IPS-18c (cell line): ENCODE data around the gene RRAGA.
"Not testable (repeated sequence)": the region's sequence is repeated elsewhere in the genome, so short reads cannot be mapped to it uniquely, and the experiment has no call there.

Source experiments
- H3K4me3 ChIP-seq: 2 replicates; pipeline ENCODE4 v1.7.0; 2013; ENCODE audit warnings: low read depth, mild to moderate bottlenecking, low read length, moderate library complexity; ENCODE audit not compliant: insufficient read depth
- H3K9me3 ChIP-seq: one replicate; pipeline ENCODE4 v1.6.1; 2013; ENCODE audit warnings: mild to moderate bottlenecking, low read length, moderate library complexity; ENCODE audit not compliant: control insufficient read depth, insufficient read depth

RRAGA gene

DNA sequence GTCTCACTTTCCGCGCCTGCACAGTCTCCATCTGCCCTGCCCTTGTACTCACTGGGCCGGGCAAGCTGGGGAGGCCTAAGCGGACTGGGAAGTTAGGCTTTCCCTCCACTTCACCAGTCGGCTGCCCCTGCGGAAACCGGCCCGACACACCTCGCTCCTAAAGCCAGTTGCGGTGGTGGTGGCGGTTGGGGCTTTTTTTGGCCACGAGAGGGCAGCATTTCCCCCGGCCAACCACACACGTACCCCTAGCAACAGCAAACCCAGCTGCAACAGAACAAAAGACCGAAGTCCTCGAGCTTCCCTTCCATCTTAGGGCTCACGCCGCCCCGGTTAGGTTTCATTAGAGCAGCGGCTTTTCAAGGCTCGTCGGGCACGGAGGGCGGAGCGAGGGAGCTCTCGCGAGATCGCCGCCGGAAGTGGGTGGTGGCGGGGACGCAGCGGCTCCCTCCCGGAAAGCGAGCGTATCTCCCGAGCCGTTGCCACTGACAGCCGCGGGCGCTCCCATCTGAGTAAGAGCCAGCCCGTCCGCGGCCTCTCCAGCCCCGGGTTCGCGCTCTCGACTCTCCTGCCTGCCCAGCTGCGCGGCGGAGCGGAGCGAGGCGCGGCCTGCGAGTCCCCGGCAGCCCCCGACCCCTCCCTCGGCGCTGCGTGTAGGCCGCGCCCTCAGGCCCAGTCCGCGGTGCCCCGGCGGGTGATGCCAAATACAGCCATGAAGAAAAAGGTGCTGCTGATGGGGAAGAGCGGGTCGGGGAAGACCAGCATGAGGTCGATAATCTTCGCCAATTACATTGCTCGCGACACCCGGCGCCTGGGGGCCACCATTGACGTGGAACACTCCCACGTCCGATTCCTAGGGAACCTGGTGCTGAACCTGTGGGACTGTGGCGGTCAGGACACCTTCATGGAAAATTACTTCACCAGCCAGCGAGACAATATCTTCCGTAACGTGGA is at the start of gene RRAGA:
Gene RRAGA (plus strand): TSS at position 462 of the 951 bp plus-strand sequence. CDS start 233 bp downstream, at position 695.
- Histone ChIP-seq H3K9me3 (no peaks in the 10 kb centered on the region), H3K4me3 (peak within 1 kb of the TSS; percentile 81)

DNA sequence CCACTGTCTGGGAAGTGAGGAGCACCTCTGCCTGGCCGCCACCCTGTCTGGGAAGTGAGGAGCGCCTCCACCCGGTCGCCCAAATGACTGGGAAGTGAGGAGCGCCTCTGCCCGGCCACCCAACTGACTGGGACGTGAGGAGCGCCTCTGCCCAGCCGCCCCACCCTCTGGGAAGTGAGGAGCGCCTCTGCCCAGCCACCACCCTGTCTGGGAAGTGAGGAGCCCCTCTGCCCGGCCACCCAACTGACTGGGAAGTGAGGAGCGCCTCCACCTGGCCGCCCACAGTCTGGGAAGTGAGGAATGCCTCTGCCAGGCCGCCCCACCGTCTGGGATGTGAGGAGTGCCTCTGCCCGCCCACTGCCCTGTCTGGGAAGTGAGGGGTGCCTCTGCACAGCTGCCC is 49.1 kb upstream of the RRAGA start:
- H3K9me3 ChIP-seq = peaks cover 4% of the 10 kb centered on the region
- H3K4me3 ChIP-seq = no peak overlapping the region

DNA sequence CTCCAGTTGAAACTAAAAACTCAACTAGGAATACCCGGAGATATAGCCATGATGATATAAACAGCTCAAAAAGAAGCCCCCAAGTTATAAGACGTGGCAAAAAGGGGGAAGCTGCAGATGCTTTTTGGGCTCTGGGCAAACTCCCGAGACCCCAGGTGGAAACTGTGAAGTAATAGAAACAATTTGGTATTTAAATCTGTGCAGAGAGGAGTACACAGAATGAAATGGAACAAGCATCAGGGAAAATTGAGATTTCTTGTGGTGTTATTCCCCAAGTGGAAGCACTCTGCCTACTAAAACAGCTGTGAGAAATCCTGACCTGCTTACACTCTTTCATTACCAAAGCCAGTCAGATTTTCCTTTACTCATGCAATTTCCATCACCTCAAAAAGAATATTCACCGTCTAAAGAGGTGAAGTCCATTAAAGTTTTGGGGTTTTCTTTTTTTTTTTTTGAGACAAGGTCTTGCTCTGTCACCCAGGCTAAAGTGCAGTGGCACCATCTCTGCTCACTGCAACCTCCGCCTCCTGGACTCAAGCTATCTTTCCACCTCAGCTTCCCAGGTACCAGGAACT is 39.7 kb upstream of the RRAGA start:
- Histone ChIP-seq H3K4me3 (no peak overlapping the region), H3K9me3 (no peaks in the 10 kb centered on the region)

DNA sequence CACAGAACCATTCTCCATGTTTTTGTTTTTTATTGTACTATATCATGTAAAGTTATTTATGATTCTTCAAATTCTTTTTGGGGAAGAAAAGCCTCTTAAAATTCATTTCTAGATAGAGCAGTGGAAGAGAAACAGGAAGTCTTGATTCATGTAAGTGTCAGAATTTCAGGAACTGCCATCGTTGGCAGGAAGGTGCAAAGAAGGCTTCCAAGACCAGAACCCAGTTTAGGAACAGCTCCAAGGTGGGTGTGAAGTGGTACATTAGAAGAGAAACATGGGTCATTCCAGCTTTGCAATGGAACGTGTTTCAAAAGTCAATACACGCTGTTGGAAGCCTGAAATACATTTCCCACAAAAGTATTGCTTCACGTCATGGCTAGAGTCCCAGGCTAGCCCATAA is 31.0 kb upstream of the RRAGA start:
- Histone ChIP-seq H3K9me3 (no peaks in the 10 kb centered on the region), H3K4me3 (no peak overlapping the region)

- Histone ChIP-seq H3K4me3 (no peak overlapping the region), H3K9me3 (no peaks in the 10 kb centered on the region)
These were observed 28.3 kb upstream of the RRAGA start for GRCh38 chr9:19020886-19021455.

DNA sequence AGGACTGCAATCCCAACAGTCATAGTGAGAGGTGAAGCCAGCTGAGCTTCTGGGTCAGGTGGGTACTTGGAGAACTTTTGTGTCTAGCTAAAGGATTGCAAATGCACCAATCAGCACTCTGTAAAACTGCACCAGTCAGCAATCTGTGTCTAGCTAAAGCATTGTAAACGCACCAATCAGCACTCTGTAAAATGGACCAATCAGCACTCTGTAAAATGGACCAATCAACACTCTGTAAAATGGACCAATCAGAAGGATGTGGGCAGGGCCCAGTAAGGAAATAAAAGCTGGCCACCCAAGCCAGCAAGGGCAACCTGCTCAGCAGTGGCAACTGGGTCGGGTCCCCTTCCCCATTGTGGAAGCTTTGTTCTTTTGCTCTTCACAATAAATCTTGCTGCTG is 27.6 kb upstream of the RRAGA start:
- H3K9me3 ChIP-seq, H3K4me3 ChIP-seq: not testable (repeated sequence)

GRCh38 chr9:19022206-19022605 is 27.0 kb upstream of the RRAGA start:
- H3K4me3 ChIP-seq = no peak overlapping the region
- H3K9me3 ChIP-seq = no peaks in the 10 kb centered on the region

DNA sequence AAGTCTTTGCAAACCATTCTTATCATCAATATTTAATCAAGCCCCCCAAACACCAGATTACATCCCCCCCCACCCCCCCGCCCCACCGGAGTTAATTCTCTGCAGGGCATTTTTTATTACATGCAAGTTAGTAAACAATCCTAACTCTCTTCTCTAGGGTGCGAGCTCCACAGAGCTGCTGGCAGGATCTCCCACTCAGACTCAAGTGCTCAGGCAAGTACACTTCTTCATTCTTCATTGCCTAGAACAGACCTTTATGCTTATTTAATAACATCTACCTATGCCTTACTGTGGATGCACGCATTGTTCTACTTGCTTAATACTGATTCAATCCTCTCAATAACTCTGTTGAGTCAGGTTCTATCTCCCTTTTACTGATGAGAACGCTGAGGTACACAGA is 26.1 kb upstream of the RRAGA start:
- H3K4me3 ChIP-seq = no peak overlapping the region
- H3K9me3 ChIP-seq = no peaks in the 10 kb centered on the region

GRCh38 chr9:19026375-19026774 is 22.9 kb upstream of the RRAGA start:
- H3K9me3 ChIP-seq = no peaks in the 10 kb centered on the region
- no peak overlapping the region for H3K4me3 ChIP-seq

DNA sequence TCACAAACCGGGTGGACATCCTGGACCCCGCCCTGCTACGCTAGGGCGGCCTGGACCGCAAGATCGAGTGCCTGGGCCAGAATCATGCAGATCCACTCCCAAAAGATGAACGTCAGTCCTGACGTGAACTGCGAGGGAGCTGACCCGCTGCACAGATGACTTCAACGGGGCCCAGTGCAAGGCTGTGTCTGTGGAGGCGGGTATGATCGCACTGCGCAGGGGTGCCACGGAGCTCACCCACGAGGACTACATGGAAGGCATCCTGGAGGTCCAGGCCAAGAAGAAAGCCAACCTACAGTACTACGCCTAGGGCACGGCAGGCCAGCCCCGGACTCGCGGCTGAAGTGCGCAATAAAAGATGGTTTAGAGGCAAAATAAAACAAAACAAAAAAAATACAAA is 21.4 kb upstream of the RRAGA start:
- Histone ChIP-seq H3K9me3 (no peaks in the 10 kb centered on the region), H3K4me3 (no peak overlapping the region)

DNA sequence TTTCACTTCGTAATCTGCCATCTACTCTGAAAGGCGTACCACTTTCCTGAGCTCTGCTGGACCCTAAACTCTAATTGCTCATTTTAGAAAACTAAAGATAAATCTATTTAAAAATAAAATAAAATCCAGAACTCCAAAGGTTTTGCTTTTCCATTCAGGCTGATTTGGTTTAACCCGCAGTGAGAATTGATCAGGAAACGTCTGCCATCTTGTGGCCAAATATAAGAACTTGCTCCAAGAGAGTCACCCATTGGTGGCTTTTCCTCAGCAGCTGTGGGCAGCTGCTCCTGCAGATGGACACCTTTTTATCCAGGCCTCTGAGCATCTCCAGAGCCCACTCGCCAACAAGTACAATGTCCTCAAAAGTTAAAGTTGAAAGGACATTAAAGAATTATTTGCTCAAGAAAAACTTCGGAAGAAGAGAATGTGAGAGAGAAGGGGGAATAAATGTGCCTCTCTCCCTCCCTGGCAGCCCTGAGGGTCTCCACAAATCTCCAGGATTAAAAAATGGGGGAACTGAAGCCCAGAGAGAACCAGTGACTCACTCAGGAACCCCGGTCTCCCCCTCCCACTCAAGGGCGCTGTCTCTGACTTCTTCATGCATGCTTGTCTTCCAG is 20.3 kb upstream of the RRAGA start:
- no peak overlapping the region for H3K4me3 ChIP-seq
- H3K9me3 ChIP-seq = no peaks in the 10 kb centered on the region

- no peak overlapping the region for H3K4me3 ChIP-seq
- no peaks in the 10 kb centered on the region for H3K9me3 ChIP-seq
These were observed 18.3 kb upstream of the RRAGA start for GRCh38 chr9:19030899-19031298.

GRCh38 chr9:19032406-19032805 is 16.8 kb upstream of the RRAGA start:
- H3K4me3 ChIP-seq = no peak overlapping the region
- no peaks in the 10 kb centered on the region for H3K9me3 ChIP-seq

DNA sequence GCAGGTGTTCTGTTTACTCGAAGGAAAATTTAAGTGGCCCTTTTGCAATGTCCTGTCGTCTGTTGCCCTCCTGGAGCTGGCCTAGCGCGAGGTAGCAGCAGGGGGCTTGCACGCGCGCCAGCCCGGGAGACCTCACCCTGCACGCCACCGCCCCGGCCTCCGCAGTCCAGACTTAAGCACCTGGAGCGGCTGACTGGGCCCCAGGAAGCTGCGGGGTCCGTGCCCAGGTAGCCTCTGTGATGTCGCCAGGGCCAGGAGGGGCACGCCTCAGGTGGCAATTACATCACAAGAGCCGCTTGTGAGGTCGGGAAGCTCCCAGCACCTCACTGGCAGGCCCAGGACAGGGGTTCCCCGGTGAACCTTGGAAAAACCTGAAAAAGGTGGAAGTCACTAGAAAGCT is 16.2 kb upstream of the RRAGA start, which contains the start of gene SAXO1:
Gene SAXO1 (minus strand): TSS at position 195 of the 400 bp plus-strand sequence. CDS start 301 bp downstream, outside the sequence.
- no peaks in the 10 kb centered on the region for H3K9me3 ChIP-seq
- no peak within 1 kb of the TSS for H3K4me3 ChIP-seq

GRCh38 chr9:19036611-19037010 is 12.6 kb upstream of the RRAGA start:
- Histone ChIP-seq H3K9me3 (no peaks in the 10 kb centered on the region), H3K4me3 (no peak overlapping the region)

DNA sequence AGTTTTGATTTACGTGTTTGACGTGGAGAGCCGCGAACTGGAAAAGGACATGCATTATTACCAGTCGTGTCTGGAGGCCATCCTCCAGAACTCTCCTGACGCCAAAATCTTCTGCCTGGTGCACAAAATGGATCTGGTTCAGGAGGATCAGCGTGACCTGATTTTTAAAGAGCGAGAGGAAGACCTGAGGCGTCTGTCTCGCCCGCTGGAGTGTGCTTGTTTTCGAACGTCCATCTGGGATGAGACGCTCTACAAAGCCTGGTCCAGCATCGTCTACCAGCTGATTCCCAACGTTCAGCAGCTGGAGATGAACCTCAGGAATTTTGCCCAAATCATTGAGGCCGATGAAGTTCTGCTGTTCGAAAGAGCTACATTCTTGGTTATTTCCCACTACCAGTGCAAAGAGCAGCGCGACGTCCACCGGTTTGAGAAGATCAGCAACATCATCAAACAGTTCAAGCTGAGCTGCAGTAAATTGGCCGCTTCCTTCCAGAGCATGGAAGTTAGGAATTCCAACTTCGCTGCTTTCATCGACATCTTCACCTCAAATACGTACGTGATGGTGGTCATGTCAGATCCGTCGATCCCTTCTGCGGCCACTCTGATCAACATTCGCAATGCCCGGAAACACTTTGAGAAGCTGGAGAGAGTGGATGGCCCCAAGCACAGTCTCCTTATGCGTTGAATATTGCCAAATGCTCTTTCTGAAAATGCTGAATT is 850 bp downstream of the RRAGA start:
- Histone ChIP-seq H3K4me3 (peak overlapping the region; percentile 81), H3K9me3 (no peaks in the 10 kb centered on the region)
